ENCODE data around the gene TCF12. TPM values are rescaled to one million over a fixed set of nuclear protein-coding genes. Genes with fewer than 3 reads are reported as not detected.

Gene TCF12
- polyA plus RNA-seq, 2 donors, result 6.8 to 9.5 TPM

- Histone ChIP-seq H3K4me3 (ENCODE audit: low read depth in 1 of 2, low read length in 2 of 2) (no peak overlapping the region), H3K27ac (ENCODE audit: low read depth in 2 of 2, low read length in 1 of 2) (no peak overlapping the region), H3K4me1 (ENCODE audit: control insufficient read depth in 2 of 2, insufficient read depth in 2 of 2, low read length in 1 of 2) (peaks cover 0 to 2% of the 10 kb centered on the region in 2 donors), H3K27me3 (ENCODE audit: control insufficient read depth in 1 of 2, insufficient read depth in 2 of 2, low read length in 2 of 2) (no peaks in the 10 kb centered on the region), H3K9me3 (ENCODE audit: control insufficient read depth in 2 of 2, insufficient read depth in 1 of 2, low read depth in 1 of 2, low read length in 1 of 2) (peaks cover 0 to 2% of the 10 kb centered on the region in 2 donors), H3K36me3 (ENCODE audit: control insufficient read depth in 2 of 2, insufficient read depth in 2 of 2, low read length in 1 of 2) (no peaks in the 10 kb centered on the region)
- 63 to 70% methylated on average over 17 of the region's 17 CpGs for WGBS, 2 donors
Measured at GRCh38 chr15:57320631-57321220, 402.3 kb downstream of the TCF12 start.

GRCh38 chr15:57321485-57321884, 403.0 kb downstream of the TCF12 start:
- Histone ChIP-seq H3K27ac (ENCODE audit: low read depth in 2 of 2, low read length in 1 of 2) (no peak overlapping the region), H3K9me3 (ENCODE audit: control insufficient read depth in 2 of 2, insufficient read depth in 1 of 2, low read depth in 1 of 2, low read length in 1 of 2) (peaks cover 0 to 2% of the 10 kb centered on the region in 2 donors), H3K4me3 (ENCODE audit: low read depth in 1 of 2, low read length in 2 of 2) (no peak overlapping the region), H3K36me3 (ENCODE audit: control insufficient read depth in 2 of 2, insufficient read depth in 2 of 2, low read length in 1 of 2) (no peaks in the 10 kb centered on the region), H3K27me3 (ENCODE audit: control insufficient read depth in 1 of 2, insufficient read depth in 2 of 2, low read length in 2 of 2) (no peaks in the 10 kb centered on the region), H3K4me1 (ENCODE audit: control insufficient read depth in 2 of 2, insufficient read depth in 2 of 2, low read length in 1 of 2) (peaks cover 0 to 2% of the 10 kb centered on the region in 2 donors)
- WGBS, 2 donors, result 93 to 94% methylated on average over 3 of the region's 3 CpGs

GRCh38 chr15:57321973-57322601, 403.6 kb downstream of the TCF12 start:
- Histone ChIP-seq H3K9me3 (ENCODE audit: control insufficient read depth in 2 of 2, insufficient read depth in 1 of 2, low read depth in 1 of 2, low read length in 1 of 2) (peaks cover 0 to 2% of the 10 kb centered on the region in 2 donors), H3K36me3 (ENCODE audit: control insufficient read depth in 2 of 2, insufficient read depth in 2 of 2, low read length in 1 of 2) (no peaks in the 10 kb centered on the region), H3K4me1 (ENCODE audit: control insufficient read depth in 2 of 2, insufficient read depth in 2 of 2, low read length in 1 of 2) (peaks cover 0 to 2% of the 10 kb centered on the region in 2 donors), H3K27ac (ENCODE audit: low read depth in 2 of 2, low read length in 1 of 2) (no peak overlapping the region), H3K4me3 (ENCODE audit: low read depth in 1 of 2, low read length in 2 of 2) (no peak overlapping the region), H3K27me3 (ENCODE audit: control insufficient read depth in 1 of 2, insufficient read depth in 2 of 2, low read length in 2 of 2) (no peaks in the 10 kb centered on the region)
- WGBS, 2 donors, result 73 to 76% methylated on average over 13 of the region's 13 CpGs

- 91 to 94% methylated on average over 11 of the region's 11 CpGs for WGBS, 2 donors
- no peak overlapping the region for H3K4me3 ChIP-seq (ENCODE audit: low read depth in 1 of 2, low read length in 2 of 2)
Measured at GRCh38 chr15:57322602-57323250, 404.3 kb downstream of the TCF12 start.

GRCh38 chr15:57323299-57323805, 404.9 kb downstream of the TCF12 start:
- 87 to 88% methylated on average over 12 of the region's 12 CpGs for WGBS, 2 donors
- Histone ChIP-seq H3K27me3 (ENCODE audit: control insufficient read depth in 1 of 2, insufficient read depth in 2 of 2, low read length in 2 of 2) (no peaks in the 10 kb centered on the region), H3K9me3 (ENCODE audit: control insufficient read depth in 2 of 2, insufficient read depth in 1 of 2, low read depth in 1 of 2, low read length in 1 of 2) (peaks cover 0 to 2% of the 10 kb centered on the region in 2 donors), H3K36me3 (ENCODE audit: control insufficient read depth in 2 of 2, insufficient read depth in 2 of 2, low read length in 1 of 2) (no peaks in the 10 kb centered on the region), H3K27ac (ENCODE audit: low read depth in 2 of 2, low read length in 1 of 2) (no peak overlapping the region), H3K4me3 (ENCODE audit: low read depth in 1 of 2, low read length in 2 of 2) (no peak overlapping the region), H3K4me1 (ENCODE audit: control insufficient read depth in 2 of 2, insufficient read depth in 2 of 2, low read length in 1 of 2) (peaks cover 0 to 4% of the 10 kb centered on the region in 2 donors)

More at GRCh38 chr15:57322602-57323250, 404.3 kb downstream of the TCF12 start:
- Histone ChIP-seq H3K9me3 (ENCODE audit: control insufficient read depth in 2 of 2, insufficient read depth in 1 of 2, low read depth in 1 of 2, low read length in 1 of 2) (peaks cover 0 to 2% of the 10 kb centered on the region in 2 donors), H3K4me1 (ENCODE audit: control insufficient read depth in 2 of 2, insufficient read depth in 2 of 2, low read length in 1 of 2) (peaks cover 0 to 2% of the 10 kb centered on the region in 2 donors), H3K36me3 (ENCODE audit: control insufficient read depth in 2 of 2, insufficient read depth in 2 of 2, low read length in 1 of 2) (no peaks in the 10 kb centered on the region), H3K27me3 (ENCODE audit: control insufficient read depth in 1 of 2, insufficient read depth in 2 of 2, low read length in 2 of 2) (no peaks in the 10 kb centered on the region), H3K27ac (ENCODE audit: low read depth in 2 of 2, low read length in 1 of 2) (no peak overlapping the region)

GRCh38 chr15:57323806-57324589, 405.6 kb downstream of the TCF12 start:
- Histone ChIP-seq H3K4me1 (ENCODE audit: control insufficient read depth in 2 of 2, insufficient read depth in 2 of 2, low read length in 1 of 2) (peaks cover 0 to 4% of the 10 kb centered on the region in 2 donors), H3K27me3 (ENCODE audit: control insufficient read depth in 1 of 2, insufficient read depth in 2 of 2, low read length in 2 of 2) (no peaks in the 10 kb centered on the region), H3K9me3 (ENCODE audit: control insufficient read depth in 2 of 2, insufficient read depth in 1 of 2, low read depth in 1 of 2, low read length in 1 of 2) (no peaks in the 10 kb centered on the region), H3K27ac (ENCODE audit: low read depth in 2 of 2, low read length in 1 of 2) (no peak overlapping the region), H3K4me3 (ENCODE audit: low read depth in 1 of 2, low read length in 2 of 2) (no peak overlapping the region), H3K36me3 (ENCODE audit: control insufficient read depth in 2 of 2, insufficient read depth in 2 of 2, low read length in 1 of 2) (no peaks in the 10 kb centered on the region)
- 27 to 39% methylated on average over 6 of the region's 6 CpGs for WGBS, 2 donors

GRCh38 chr15:57324590-57324890, 406.1 kb downstream of the TCF12 start:
- WGBS, 2 donors, result 39 to 50% methylated on average over 3 of the region's 3 CpGs
- Histone ChIP-seq H3K9me3 (ENCODE audit: control insufficient read depth in 2 of 2, insufficient read depth in 1 of 2, low read depth in 1 of 2, low read length in 1 of 2) (no peaks in the 10 kb centered on the region), H3K4me3 (ENCODE audit: low read depth in 1 of 2, low read length in 2 of 2) (no peak overlapping the region), H3K36me3 (ENCODE audit: control insufficient read depth in 2 of 2, insufficient read depth in 2 of 2, low read length in 1 of 2) (no peaks in the 10 kb centered on the region), H3K4me1 (ENCODE audit: control insufficient read depth in 2 of 2, insufficient read depth in 2 of 2, low read length in 1 of 2) (peaks cover 0 to 4% of the 10 kb centered on the region in 2 donors), H3K27ac (ENCODE audit: low read depth in 2 of 2, low read length in 1 of 2) (no peak overlapping the region), H3K27me3 (ENCODE audit: control insufficient read depth in 1 of 2, insufficient read depth in 2 of 2, low read length in 2 of 2) (no peaks in the 10 kb centered on the region)

GRCh38 chr15:57324944-57325679, 406.7 kb downstream of the TCF12 start:
- Histone ChIP-seq H3K9me3 (ENCODE audit: control insufficient read depth in 2 of 2, insufficient read depth in 1 of 2, low read depth in 1 of 2, low read length in 1 of 2) (no peaks in the 10 kb centered on the region), H3K4me3 (ENCODE audit: low read depth in 1 of 2, low read length in 2 of 2) (no peak overlapping the region), H3K4me1 (ENCODE audit: control insufficient read depth in 2 of 2, insufficient read depth in 2 of 2, low read length in 1 of 2) (peaks cover 0 to 4% of the 10 kb centered on the region in 2 donors), H3K27me3 (ENCODE audit: control insufficient read depth in 1 of 2, insufficient read depth in 2 of 2, low read length in 2 of 2) (no peaks in the 10 kb centered on the region), H3K36me3 (ENCODE audit: control insufficient read depth in 2 of 2, insufficient read depth in 2 of 2, low read length in 1 of 2) (no peaks in the 10 kb centered on the region), H3K27ac (ENCODE audit: low read depth in 2 of 2, low read length in 1 of 2) (no peak overlapping the region)
- 62 to 67% methylated on average over 11 of the region's 11 CpGs for WGBS, 2 donors

GRCh38 chr15:57326196-57326595, 407.8 kb downstream of the TCF12 start:
- WGBS, 2 donors, result 86 to 88% methylated on average over 23 of the region's 23 CpGs
- H3K4me3 ChIP-seq (ENCODE audit: low read depth in 1 of 2, low read length in 2 of 2), result no peak overlapping the region
- H3K27ac ChIP-seq (ENCODE audit: low read depth in 2 of 2, low read length in 1 of 2), result no peak overlapping the region
- H3K4me1 ChIP-seq (ENCODE audit: control insufficient read depth in 2 of 2, insufficient read depth in 2 of 2, low read length in 1 of 2), result peaks cover 0 to 2% of the 10 kb centered on the region in 2 donors
- H3K9me3 ChIP-seq (ENCODE audit: control insufficient read depth in 2 of 2, insufficient read depth in 1 of 2, low read depth in 1 of 2, low read length in 1 of 2), result no peaks in the 10 kb centered on the region
- H3K27me3 ChIP-seq (ENCODE audit: control insufficient read depth in 1 of 2, insufficient read depth in 2 of 2, low read length in 2 of 2), result no peaks in the 10 kb centered on the region
- H3K36me3 ChIP-seq (ENCODE audit: control insufficient read depth in 2 of 2, insufficient read depth in 2 of 2, low read length in 1 of 2), result no peaks in the 10 kb centered on the region
